Upper lobe of left lung (tissue), 4 donors: ENCODE data around the gene TMC6.

ENCODE experiments used
- CTCF ChIP-seq, 6 experiments: fragments of 450-650 bp in 4 of 6; fragments of 200-600 bp in 2 of 6; sonication (generic) in 2 of 6; IDR thresholded peaks; one replicate each; pipeline ENCODE4 v1.5.1; 2016 to 2019; ENCODE audit warnings: antibody characterized with exemption in 6 of 6
- POLR2AphosphoS5 ChIP-seq, 2 donors: sonication (generic); formaldehyde crosslinking; IDR thresholded peaks; one replicate each; pipeline ENCODE4 v1.5.1; 2017; ENCODE audit warnings: antibody characterized with exemption in 2 of 2

DNA sequence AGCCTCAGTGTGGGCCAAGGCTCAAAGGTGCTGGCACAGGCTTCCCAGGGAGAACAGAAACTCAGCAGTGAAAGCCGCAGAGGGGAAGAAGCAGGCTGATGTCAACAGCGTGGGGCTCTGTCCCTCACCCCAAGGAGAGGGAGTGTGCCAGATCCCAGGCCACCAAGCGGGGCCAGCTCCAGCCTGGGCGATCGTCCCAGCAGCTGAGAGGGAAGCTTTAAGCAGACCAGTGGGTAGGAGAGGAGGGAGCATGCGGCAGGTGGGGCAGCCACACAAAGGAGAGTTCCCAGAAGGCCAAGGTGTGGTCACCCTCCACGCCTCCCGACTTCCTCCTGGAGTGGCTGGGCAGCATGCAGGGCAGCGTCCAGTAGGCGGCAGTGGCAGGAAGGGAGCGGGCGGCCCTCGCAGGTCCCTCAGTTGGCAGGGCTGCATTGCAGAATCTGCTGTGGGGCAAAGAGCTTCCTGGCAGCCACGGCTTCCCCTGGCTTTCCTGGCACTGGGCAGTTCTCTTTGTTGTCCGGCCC lies 45.9 kb upstream of the TMC6 start:
- TF ChIP-seq CTCF (IDR thresholded peaks at IDR 0.05) = peak; percentile 70 to 97 (median 92)
- peak; percentile 89 to 93 for TF ChIP-seq POLR2AphosphoS5 (IDR thresholded peaks at IDR 0.05)
